Aorta (tissue), 5 donors: ENCODE measurements around the gene RNF215. TPM values are rescaled to one million over a fixed set of nuclear protein-coding genes. Genes with fewer than 3 reads are reported as not detected.

Experiments used
- ATAC-seq: fragments of 200-7000 bp; cut with Tn5 transposase; one replicate; pipeline ENCODE4 v1.9.1; 2022; ENCODE audit warnings: moderate library complexity; ENCODE audit not compliant: low FRiP score
- DNase-seq, 2 donors: peaks; one replicate each; pipeline ENCODE4 v3.0.0-alpha.2; 2020
- H3K27ac ChIP-seq, 2 donors: one replicate each; pipeline ENCODE4 v1.5.1; 2013; ENCODE audit warnings: low read length in 2 of 2, mild to moderate bottlenecking in 2 of 2, moderate library complexity in 2 of 2, control low read depth in 1 of 2, inconsistent platforms in 1 of 2, low read depth in 1 of 2
- H3K27me3 ChIP-seq, 2 donors: one replicate each; pipeline ENCODE4 v1.6.1; 2013; ENCODE audit warnings: control low read depth in 1 of 2, low read length in 1 of 2, mild to moderate bottlenecking in 1 of 2, moderate library complexity in 1 of 2; ENCODE audit not compliant: insufficient read depth in 2 of 2, control insufficient read depth in 1 of 2
- H3K36me3 ChIP-seq, 2 donors: one replicate each; pipeline ENCODE4 v1.6.1; 2013; ENCODE audit warnings: control low read depth in 1 of 2, low read length in 1 of 2, mild to moderate bottlenecking in 1 of 2; ENCODE audit not compliant: insufficient read depth in 2 of 2, control insufficient read depth in 1 of 2
- H3K4me1 ChIP-seq, 2 donors: one replicate each; pipeline ENCODE4 v1.6.1; 2013; ENCODE audit warnings: low read length in 2 of 2, control low read depth in 1 of 2, mild to moderate bottlenecking in 1 of 2, moderate library complexity in 1 of 2; ENCODE audit not compliant: insufficient read depth in 2 of 2, control insufficient read depth in 1 of 2
- H3K4me3 ChIP-seq, 2 donors: one replicate each; pipeline ENCODE4 v1.5.1; 2013; ENCODE audit warnings: low read length in 2 of 2, control low read depth in 1 of 2, mild to moderate bottlenecking in 1 of 2
- H3K9me3 ChIP-seq: one replicate; pipeline ENCODE4 v1.6.1; 2013; ENCODE audit warnings: mild to moderate bottlenecking, low read length; ENCODE audit not compliant: control insufficient read depth
- whole genome bisulfite sequencing, 2 donors: extraction: QIAGEN DNeasy Blood & Tissue Kit; methylation state at CpG; one replicate each; pipeline ENCODE4 v1.1.7; 2013; 5-methylcytosine and 5-hydroxymethylcytosine counted together
- intact Hi-C, 2 donors: fragments of 100-400 bp; cut with DNase I; formaldehyde crosslinking; loops; one replicate each; pipeline versions ENCODE4 v1.14.2 to v1.15.0; 2022
- polyA plus RNA-seq, 2 donors: library from polyadenylated mRNA; stranded (reverse); fragments of 200-250 nt; gene quantifications; one replicate each; pipeline ENCODE4 v1.2.3, GENCODE V29; 2013
- total RNA-seq, 2 donors: library from RNA; stranded (reverse); fragmentation: NEBNext Ultra II Directional; extraction: Animal tissue kit (Norgen Biotek cat#: 25700); gene quantifications; one replicate each; pipeline ENCODE4 v1.2.1, GENCODE V29; 2021
- donor health status: healthy with polysubstance abuse.
- donor health status: Bipolar disorder and iron deficiency.
- donor health status: DM: no; HTN: no; CAD: no.
- donor health status: DM: no; HTN: no; CAD: no.
- donor health status: DM: yes; HTN: yes; CAD: no.

Gene RNF215
- total and polyA plus RNA-seq, 4 donors: 4.5 to 22.6 (median 18.3) TPM

- no peaks in the 10 kb centered on the region for H3K27me3 ChIP-seq
- intact Hi-C loops: no loop called here
- H3K36me3 ChIP-seq: no peaks in the 10 kb centered on the region
- H3K9me3 ChIP-seq: no peaks in the 10 kb centered on the region
- no peak for DNase-seq
- WGBS, 2 donors: 95% methylated on average over 18 of the region's 18 CpGs
- H3K27ac ChIP-seq: no peak overlapping the region
- no peaks in the 10 kb centered on the region for H3K4me1 ChIP-seq
- no peak for ATAC-seq
- H3K4me3 ChIP-seq: no peak overlapping the region
Observed at GRCh38 chr22:30365891-30366290, 21.3 kb downstream of the RNF215 start.

GRCh38 chr22:30362651-30363281, 24.4 kb downstream of the RNF215 start:
- intact Hi-C loops: no loop called here
- Histone ChIP-seq H3K27me3 (no peaks in the 10 kb centered on the region), H3K9me3 (no peaks in the 10 kb centered on the region), H3K4me1 (no peaks in the 10 kb centered on the region), H3K4me3 (no peak overlapping the region), H3K36me3 (no peaks in the 10 kb centered on the region), H3K27ac (no peak overlapping the region)
- ATAC-seq (no peak), DNase-seq (no peak)
- WGBS, 2 donors: 82 to 84% methylated on average over 7 of the region's 7 CpGs

- ATAC-seq (no peak), DNase-seq (no peak)
- intact Hi-C loops: no loop called here
- H3K27ac ChIP-seq: no peak overlapping the region
- H3K27me3 ChIP-seq: no peaks in the 10 kb centered on the region
- no peak overlapping the region for H3K4me3 ChIP-seq
- no peaks in the 10 kb centered on the region for H3K4me1 ChIP-seq
- no peaks in the 10 kb centered on the region for H3K9me3 ChIP-seq
- WGBS, 2 donors: 88 to 92% methylated on average over 10 of the region's 10 CpGs
- no peaks in the 10 kb centered on the region for H3K36me3 ChIP-seq
Observed at GRCh38 chr22:30361916-30362650, 25.1 kb downstream of the RNF215 start.

GRCh38 chr22:30358541-30358940, 28.7 kb downstream of the RNF215 start:
- intact Hi-C loops: no loop called here
- Histone ChIP-seq H3K36me3 (no peaks in the 10 kb centered on the region), H3K27ac (no peak overlapping the region), H3K4me3 (no peak overlapping the region), H3K4me1 (no peaks in the 10 kb centered on the region), H3K9me3 (no peaks in the 10 kb centered on the region), H3K27me3 (no peaks in the 10 kb centered on the region)
- WGBS, 2 donors: 90 to 92% methylated on average over 6 of the region's 6 CpGs
- ATAC-seq: no peak
- DNase-seq: no peak

GRCh38 chr22:30357650-30358215, 29.5 kb downstream of the RNF215 start:
- no peak overlapping the region for H3K4me3 ChIP-seq
- no peaks in the 10 kb centered on the region for H3K27me3 ChIP-seq
- no peaks in the 10 kb centered on the region for H3K9me3 ChIP-seq
- ATAC-seq: no peak
- 46% methylated on average over 21 to 22 of the region's 22 CpGs for WGBS, 2 donors
- no peak for DNase-seq
- no peaks in the 10 kb centered on the region for H3K4me1 ChIP-seq
- H3K36me3 ChIP-seq: no peaks in the 10 kb centered on the region
- intact Hi-C loops: loop anchor here in 1 of 2 donors (2.0 kb wide), 3 partner anchors 29 to 69 kb away; partner anchors contain the start of genes CASTOR1, RNF215 and TBC1D10A
- H3K27ac ChIP-seq: no peak overlapping the region

- H3K27me3 ChIP-seq: no peaks in the 10 kb centered on the region
- DNase-seq (no peak), ATAC-seq (peak; percentile 24)
- no peaks in the 10 kb centered on the region for H3K9me3 ChIP-seq
- H3K27ac ChIP-seq: no peak overlapping the region
- H3K4me1 ChIP-seq: no peaks in the 10 kb centered on the region
- 2% methylated on average over 9 of the region's 9 CpGs for WGBS, 2 donors
- peaks cover under 1 to 5% of the 10 kb centered on the region in 2 donors for H3K36me3 ChIP-seq
- intact Hi-C loops: loop anchor here in 1 of 2 donors (2.0 kb wide), 3 partner anchors 30 to 68 kb away; partner anchors contain the start of genes CASTOR1, RNF215 and TBC1D10A
- peak overlapping the region; percentile 3 to 53 for H3K4me3 ChIP-seq
Observed at GRCh38 chr22:30357236-30357570, 30.0 kb downstream of the RNF215 start.

GRCh38 chr22:30356449-30357235, 30.6 kb downstream of the RNF215 start, which contains the start of the genes CCDC157 and SF3A1:
Gene CCDC157 (plus strand): TSS chr22:30357007. CDS start chr22:30366001, 8,994 bp downstream.
Gene SF3A1 (minus strand): TSS chr22:30356894. CDS start chr22:30356792, 102 bp downstream.
- intact Hi-C loops: loop anchor here in 1 of 2 donors (2.0 kb wide), 3 partner anchors 30 to 68 kb away; partner anchors contain the start of genes CASTOR1, RNF215 and TBC1D10A
- peak; percentile 98 for ATAC-seq
- 0 to 1% methylated on average over 75 to 91 of the region's 91 CpGs for WGBS, 2 donors
- Histone ChIP-seq H3K27me3 (no peaks in the 10 kb centered on the region), H3K27ac (peak within 1 kb of the TSS in 1 of 2 donors; percentile 90), H3K4me3 (peak within 1 kb of the TSS; percentile 53 to 71), H3K36me3 (peaks cover 4 to 6% of the 10 kb centered on the region in 2 donors), H3K4me1 (no peaks in the 10 kb centered on the region), H3K9me3 (no peaks in the 10 kb centered on the region)
- peak; percentile 94 to 97 for DNase-seq

- H3K4me3 ChIP-seq: no peak overlapping the region
- H3K27ac ChIP-seq: no peak overlapping the region
- WGBS, 2 donors: 52 to 69% methylated on average over 5 of the region's 5 CpGs
- no peaks in the 10 kb centered on the region for H3K4me1 ChIP-seq
- no peaks in the 10 kb centered on the region for H3K27me3 ChIP-seq
- intact Hi-C loops: no loop called here
- ATAC-seq (no peak), DNase-seq (no peak)
- H3K36me3 ChIP-seq: peaks cover 4 to 6% of the 10 kb centered on the region in 2 donors
- H3K9me3 ChIP-seq: no peaks in the 10 kb centered on the region
Observed at GRCh38 chr22:30354644-30355043, 32.6 kb downstream of the RNF215 start.
